ENCODE results near the gene C1RL. TPM values are rescaled to one million over a fixed set of nuclear protein-coding genes. Genes with fewer than 3 reads are reported as not detected.
A peak's percentile ranks its signal among the peaks of the same experiment; 100 is the strongest.

C1RL gene
- total and polyA plus RNA-seq, 2 of the 4 experiments (the other 2 are of a cell fraction), result 9.1 to 12.3 TPM

- Histone ChIP-seq H3K4me2 (ENCODE audit: low read depth, low read length) (peak overlapping the region; percentile 20), H3K27ac (ENCODE audit: insufficient read depth, low read length) (peak overlapping the region; percentile 28; the same call in 1 of the 2 replicates), H3K4me3 (ENCODE audit: insufficient read depth, low read depth, low read length) (no peak overlapping the region), H2BK120ac (ENCODE audit: low read depth, low read length) (no peak overlapping the region), H2AFZ (replicated peaks; ENCODE audit: low read length, poor library complexity) (peak overlapping the region; percentile 29), H3K9ac (ENCODE audit: low read depth, low read length) (peak overlapping the region; percentile 15; the same call in 1 of the 2 replicates), H4K5ac (ENCODE audit: low read depth, low read length) (peak overlapping the region; percentile 38; the same call in 1 of the 2 replicates), H3K4me1 (ENCODE audit: control insufficient read depth, insufficient read depth, low read length) (peaks cover 11% of the 10 kb centered on the region), H3K9me3 (ENCODE audit: control insufficient read depth, insufficient read depth, low read length) (no peaks in the 10 kb centered on the region), H2BK15ac (ENCODE audit: low read depth, low read length) (no peak overlapping the region), H2BK5ac (ENCODE audit: low read depth, low read length, poor library complexity, severe bottlenecking) (peak overlapping the region; percentile 16), H4K91ac (ENCODE audit: insufficient read depth, low read depth, low read length) (peak overlapping the region; percentile 45; the same call in 1 of the 2 replicates), H2AK5ac (ENCODE audit: low read depth, low read length) (0 out of 2 replicates have a peak overlapping the region, but pooled peaks have one; percentile 22), H3K4ac (ENCODE audit: low read depth, low read length) (peak overlapping the region; percentile 9; the same call in 1 of the 2 replicates), H3K14ac (replicated peaks; ENCODE audit: low read depth, low read length) (0 out of 2 replicates have a peak overlapping the region, but pooled peaks have one; percentile 28), H3K36me3 (ENCODE audit: control insufficient read depth, insufficient read depth, low read length) (peaks cover 52% of the 10 kb centered on the region), H2AK9ac (replicated peaks; ENCODE audit: low read depth, low read length, poor library complexity) (no peak overlapping the region), H4K20me1 (ENCODE audit: insufficient read depth, low read length) (no peaks in the 10 kb centered on the region), H3K9me1 (ENCODE audit: insufficient read depth, low read length) (peaks cover 11% of the 10 kb centered on the region), H3K18ac (ENCODE audit: low read depth, low read length) (peak overlapping the region; percentile 82), H3K27me3 (ENCODE audit: control insufficient read depth, insufficient read depth, low read length) (no peaks in the 10 kb centered on the region), H3K56ac (ENCODE audit: extremely low read depth, insufficient read depth, low read length) (no peak overlapping the region), H2BK20ac (ENCODE audit: low read depth, low read length) (no peak overlapping the region), H4K8ac (ENCODE audit: low read depth in 2 of 2, low read length in 2 of 2) (peak overlapping the region in 1 of 2 experiments; percentile 23; a peak in 1 of 4 replicates), H3K23ac (ENCODE audit: low read depth, low read length) (no peak overlapping the region), H3K79me1 (ENCODE audit: low read depth in 1 of 2, low read length in 2 of 2) (no peaks in the 10 kb centered on the region)
- no TSS peak for BruUV-seq (replicated peaks)
- DNase-seq (peak; percentile 24), ATAC-seq (ENCODE audit: low read depth) (peak; percentile 91)
- CTCF ChIA-PET, result no interaction called here
- intact Hi-C loops (cut with micrococcal nuclease), result no loop called here
- in situ Hi-C loops (cut with MboI; ENCODE audit: low sequenced_read_pairs), result loop anchor here (25.0 kb wide), 1 partner anchor 569 kb away; no protein-coding TSS in a partner anchor
- POLR2A ChIA-PET (ENCODE audit: unreplicated experiment), result interaction anchor here (0.5 kb wide), 1 partner anchor 923 kb away, joined by 3 read pairs; no protein-coding TSS in a partner anchor
- dilution Hi-C loops (cut with HindIII; ENCODE audit: low sequenced_read_pairs, unreplicated experiment), result no loop called here
- 76% methylated on average over 6 of the region's 11 CpGs; no CpG with 5 or more reads in 1 of the 2 experiments for whole genome bisulfite sequencing, 2 experiments (ENCODE audit: extremely low coverage in 2 of 2, insufficient read length in 1 of 2)
- no peak for TF ChIP-seq USF2 (IDR thresholded peaks at IDR 0.05; ENCODE audit: low read depth, low read length)
- TF ChIP-seq CEBPB (IDR thresholded peaks at IDR 0.05; ENCODE audit: low read depth, low read length), result no peak
- TF ChIP-seq RFX5 (IDR thresholded peaks at IDR 0.05; ENCODE audit: low read depth, low read length), result no peak
- no peak for TF ChIP-seq SMC3 (IDR thresholded peaks at IDR 0.05; ENCODE audit: low read depth, low read length)
Measured at GRCh38 chr12:7068240-7068993, 40.6 kb downstream of the C1RL start.

All from IMR-90 (cell line).